ENCODE results near the gene CAPN7. TPM values are rescaled to one million over a fixed set of nuclear protein-coding genes. Genes with fewer than 3 reads are reported as not detected.

Gene CAPN7
- total and polyA plus RNA-seq, 7 donors: 12.5 to 70.8 (median 52.8) TPM

- intact Hi-C loops (cut with DNase I): no loop called here
- DNase-seq: no peak
- WGBS, 2 donors: 73 to 91% methylated on average over 5 of the region's 5 CpGs
These were observed 37.9 kb downstream of the CAPN7 start for GRCh38 chr3:15243822-15244482.

GRCh38 chr3:15246186-15246585, 40.1 kb downstream of the CAPN7 start:
- H3K9me3 ChIP-seq: no peaks in the 10 kb centered on the region
- H3K36me3 ChIP-seq: peaks cover 10 to 100% (median 45%) of the 10 kb centered on the region in 4 donors
- TF ChIP-seq EP300 (IDR thresholded peaks at IDR 0.05): no peak
- TF ChIP-seq CTCF (IDR thresholded peaks at IDR 0.05): no peak
- DNase-seq: no peak
- intact Hi-C loops (cut with DNase I): no loop called here
- H3K27me3 ChIP-seq: no peaks in the 10 kb centered on the region
- no peaks in the 10 kb centered on the region for H3K4me1 ChIP-seq
- WGBS, 2 donors: 27 to 71% methylated on average over 2 of the region's 2 CpGs
- H3K4me3 ChIP-seq: no peak overlapping the region
- no peak overlapping the region for H3K27ac ChIP-seq

More at GRCh38 chr3:15243822-15244482, 37.9 kb downstream of the CAPN7 start:
- no peak overlapping the region for H3K4me3 ChIP-seq
- no peak overlapping the region for H3K27ac ChIP-seq
- H3K36me3 ChIP-seq: peaks cover 19 to 99% (median 47%) of the 10 kb centered on the region in 4 donors
- no peaks in the 10 kb centered on the region for H3K9me3 ChIP-seq
- TF ChIP-seq CTCF (IDR thresholded peaks at IDR 0.05) (no peak), EP300 (IDR thresholded peaks at IDR 0.05) (no peak), POLR2AphosphoS5 (IDR thresholded peaks at IDR 0.05) (no peak), POLR2A (IDR thresholded peaks at IDR 0.05) (no peak)
- no peaks in the 10 kb centered on the region for H3K4me1 ChIP-seq
- no peaks in the 10 kb centered on the region for H3K27me3 ChIP-seq

- Histone ChIP-seq H3K36me3 (peaks cover 0 to 99% (median 45%) of the 10 kb centered on the region in 4 donors), H3K4me1 (no peaks in the 10 kb centered on the region), H3K4me3 (no peak overlapping the region), H3K27me3 (no peaks in the 10 kb centered on the region), H3K27ac (no peak overlapping the region), H3K9me3 (no peaks in the 10 kb centered on the region)
- TF ChIP-seq POLR2AphosphoS5 (IDR thresholded peaks at IDR 0.05) (no peak), CTCF (IDR thresholded peaks at IDR 0.05) (no peak), EP300 (IDR thresholded peaks at IDR 0.05) (no peak), POLR2A (IDR thresholded peaks at IDR 0.05) (no peak)
- WGBS, 2 donors: 80 to 90% methylated on average over 7 of the region's 7 CpGs
- no peak for DNase-seq
- intact Hi-C loops (cut with DNase I): no loop called here
These were observed 47.1 kb downstream of the CAPN7 start for GRCh38 chr3:15253023-15253697.

- Histone ChIP-seq H3K9me3 (no peaks in the 10 kb centered on the region), H3K4me3 (no peak overlapping the region), H3K27me3 (no peaks in the 10 kb centered on the region), H3K36me3 (peaks cover 0 to 95% (median 37%) of the 10 kb centered on the region in 4 donors), H3K27ac (no peak overlapping the region), H3K4me1 (no peaks in the 10 kb centered on the region)
- no peak for DNase-seq
- 95 to 99% methylated on average over 2 of the region's 2 CpGs for WGBS, 2 donors
- intact Hi-C loops (cut with DNase I): loop anchor here (5.0 kb wide), 1 partner anchor 48 kb away; the partner anchor contains the start of gene CAPN7
- TF ChIP-seq EP300 (IDR thresholded peaks at IDR 0.05) (no peak), POLR2AphosphoS5 (IDR thresholded peaks at IDR 0.05) (no peak), CTCF (IDR thresholded peaks at IDR 0.05) (no peak), POLR2A (IDR thresholded peaks at IDR 0.05) (no peak)
These were observed 49.2 kb downstream of the CAPN7 start for GRCh38 chr3:15255215-15255614.

All from sigmoid colon (tissue), 7 donors.